Occipital lobe (tissue), 2 donors: ENCODE data around the gene TPR. TPM values are rescaled to one million over a fixed set of nuclear protein-coding genes. Genes with fewer than 3 reads are reported as not detected.

ENCODE experiments used
- DNase-seq: peaks from one replicate; lab custom pipeline; 2025; lab: John Stamatoyannopoulos, UW
- total RNA-seq: library from RNA; depleted of rRNA; stranded (reverse); fragments of >200 nt; gene quantifications from one replicate; pipeline ENCODE4 v1.2.3, GENCODE V29; 2014

The TPR gene
- total RNA-seq, 1 donor from 2014 or later, result 81.3 TPM

- DNase-seq, result no peak
These were observed 85.0 kb downstream of the TPR start for GRCh38 chr1:186289943-186290545.

- no peak for DNase-seq
These were observed 88.3 kb downstream of the TPR start for GRCh38 chr1:186286615-186287315.

- DNase-seq, result no peak
These were observed 91.7 kb downstream of the TPR start for GRCh38 chr1:186283374-186283773.

- no peak for DNase-seq
These were observed 92.6 kb downstream of the TPR start for GRCh38 chr1:186282466-186282865.

GRCh38 chr1:186275822-186276221 lies 99.2 kb downstream of the TPR start:
- DNase-seq, result no peak

- DNase-seq, result no peak
These were observed 102.6 kb downstream of the TPR start for GRCh38 chr1:186272486-186272885.

GRCh38 chr1:186271032-186271431 lies 104.0 kb downstream of the TPR start:
- no peak for DNase-seq

Other genes starting within 250 kb of the TPR start
- gene PRG4, start 79.0 kb downstream of the TPR start, total RNA-seq, result under 0.01 TPM
- gene ODR4, start 585 bp upstream of the TPR start, total RNA-seq, result 71.0 TPM
- not detected for gene PDC, start 85.9 kb upstream of the TPR start, total RNA-seq